ENCODE data around the gene TGFB1. TPM values are rescaled to one million over a fixed set of nuclear protein-coding genes. Genes with fewer than 3 reads are reported as not detected.

TGFB1 gene
- total and polyA plus RNA-seq, 9 of the 15 experiments (the other 6 are each of a cell fraction or from before 2014, with no cell fraction given), result 0.24 to 159 (median 17.2) TPM

GRCh38 chr19:41351339-41352245 is 2.1 kb downstream of the TGFB1 start (continued):
- TF ChIP-seq TCF7 (IDR thresholded peaks at IDR 0.05; ENCODE audit: borderline replicate concordance) (no peak), SAP30 (IDR thresholded peaks at IDR 0.05; ENCODE audit: borderline replicate concordance, insufficient read depth, low read depth, low read length, poor library complexity, severe bottlenecking) (peak; percentile 29), MCM5 (IDR thresholded peaks at IDR 0.05; ENCODE audit: low read depth) (no peak), NCOA1 (IDR thresholded peaks at IDR 0.05; ENCODE audit: low read depth) (no peak), ATF1 (CRISPR knock-in tag; IDR thresholded peaks at IDR 0.05) (no peak), ATF1 (tag; IDR thresholded peaks at IDR 0.05) (peak; percentile 46; the same call in 1 of the 2 replicates), RB1 (IDR thresholded peaks at IDR 0.05; ENCODE audit: low read depth) (peak; percentile 68; the same call in 1 of the 2 replicates), ILF3 (IDR thresholded peaks at IDR 0.05; ENCODE audit: borderline replicate concordance) (no peak), DIDO1 (tag; IDR thresholded peaks at IDR 0.05; ENCODE audit: low read depth) (no peak), RHOXF2B (CRISPR knock-in tag; conservative IDR thresholded peaks at IDR 0.05) (no peak), MAFK (IDR thresholded peaks at IDR 0.05; ENCODE audit: low read length) (no peak), TCF7L2 (IDR thresholded peaks at IDR 0.05; ENCODE audit: low read depth, low read length) (no peak), CREM (IDR thresholded peaks at IDR 0.05; ENCODE audit: low read depth) (no peak), TAF15 (IDR thresholded peaks at IDR 0.05; ENCODE audit: low read depth, low read length) (no peak), HIVEP1 (CRISPR knock-in tag; IDR thresholded peaks at IDR 0.05) (no peak), RBM39 (optimal IDR thresholded peaks at IDR 0.05; ENCODE audit: low read depth, low read length) (no peak), MGA (IDR thresholded peaks at IDR 0.05) (no peak), OTX1 (CRISPR knock-in tag; IDR thresholded peaks at IDR 0.05) (no peak)
